SK-N-SH treated with all-trans-retinoic acid at 6 μM for 48 hours (cell line): ENCODE measurements around the gene SMCHD1.

ENCODE experiments used
- ARNTL ChIP-seq: fragments of 450-650 bp; formaldehyde crosslinking; IDR thresholded peaks from 2 replicates; pipeline ENCODE4 v1.5.0; 2020; ENCODE audit warnings: low read depth, mild to moderate bottlenecking, moderate library complexity, borderline replicate concordance
- BACH2 ChIP-seq: fragments of 250-450 bp; sonication (Bioruptor Pico); IDR thresholded peaks from 2 replicates; pipeline ENCODE4 v1.9.0; 2021; ENCODE audit warnings: mild to moderate bottlenecking, borderline replicate concordance
- CSRNP3 ChIP-seq: fragments of 250-450 bp; sonication (Bioruptor Pico); IDR thresholded peaks from 2 replicates; pipeline ENCODE4 v1.5.1; 2021; ENCODE audit warnings: mild to moderate bottlenecking, moderate library complexity
- ISL1 ChIP-seq: fragments of 250-450 bp; sonication (Bioruptor Pico); IDR thresholded peaks from 2 replicates; pipeline ENCODE4 v2.1.2; 2022; ENCODE audit warnings: mild to moderate bottlenecking, moderate library complexity
- PPARA ChIP-seq: fragments of 250-450 bp; sonication (Bioruptor Pico); IDR thresholded peaks from 2 replicates; pipeline ENCODE4 v1.5.0; 2020; ENCODE audit warnings: mild to moderate bottlenecking, borderline replicate concordance
- RARB ChIP-seq: fragments of 250-450 bp; sonication (Bioruptor Pico); IDR thresholded peaks from 2 replicates; pipeline ENCODE4 v1.8.0; 2021; ENCODE audit warnings: mild to moderate bottlenecking, moderate library complexity
- SNAI2 ChIP-seq: fragments of 250-450 bp; sonication (Bioruptor Pico); IDR thresholded peaks from 2 replicates; pipeline ENCODE4 v1.5.0; 2020; ENCODE audit warnings: mild to moderate bottlenecking, moderate library complexity
- TCF4 ChIP-seq: fragments of 250-450 bp; sonication (Bioruptor Pico); IDR thresholded peaks from 2 replicates; pipeline ENCODE4 v1.8.0; 2021; ENCODE audit warnings: mild to moderate bottlenecking, moderate library complexity, borderline replicate concordance
- TOX ChIP-seq: fragments of 250-450 bp; sonication (Bioruptor Pico); IDR thresholded peaks from 2 replicates; pipeline ENCODE4 v1.8.0; 2021; ENCODE audit warnings: mild to moderate bottlenecking, moderate library complexity, borderline replicate concordance
- ZC3H10 ChIP-seq: fragments of 250-450 bp; sonication (Bioruptor Pico); IDR thresholded peaks from 2 replicates; pipeline ENCODE4 v1.5.1; 2021; ENCODE audit warnings: mild to moderate bottlenecking, moderate library complexity
- ZFP3 ChIP-seq: fragments of 250-450 bp; sonication (Bioruptor Pico); IDR thresholded peaks from 2 replicates; pipeline ENCODE4 v1.5.0; 2020; ENCODE audit warnings: mild to moderate bottlenecking, moderate library complexity
- ZNF70 ChIP-seq: fragments of 450-650 bp; formaldehyde crosslinking; IDR thresholded peaks from 2 replicates; pipeline ENCODE4 v1.5.0; 2020; ENCODE audit warnings: mild to moderate bottlenecking, moderate library complexity
- ZNF8 ChIP-seq: fragments of 450-650 bp; formaldehyde crosslinking; IDR thresholded peaks from 2 replicates; pipeline ENCODE4 v1.5.0; 2020; ENCODE audit warnings: mild to moderate bottlenecking, moderate library complexity

DNA sequence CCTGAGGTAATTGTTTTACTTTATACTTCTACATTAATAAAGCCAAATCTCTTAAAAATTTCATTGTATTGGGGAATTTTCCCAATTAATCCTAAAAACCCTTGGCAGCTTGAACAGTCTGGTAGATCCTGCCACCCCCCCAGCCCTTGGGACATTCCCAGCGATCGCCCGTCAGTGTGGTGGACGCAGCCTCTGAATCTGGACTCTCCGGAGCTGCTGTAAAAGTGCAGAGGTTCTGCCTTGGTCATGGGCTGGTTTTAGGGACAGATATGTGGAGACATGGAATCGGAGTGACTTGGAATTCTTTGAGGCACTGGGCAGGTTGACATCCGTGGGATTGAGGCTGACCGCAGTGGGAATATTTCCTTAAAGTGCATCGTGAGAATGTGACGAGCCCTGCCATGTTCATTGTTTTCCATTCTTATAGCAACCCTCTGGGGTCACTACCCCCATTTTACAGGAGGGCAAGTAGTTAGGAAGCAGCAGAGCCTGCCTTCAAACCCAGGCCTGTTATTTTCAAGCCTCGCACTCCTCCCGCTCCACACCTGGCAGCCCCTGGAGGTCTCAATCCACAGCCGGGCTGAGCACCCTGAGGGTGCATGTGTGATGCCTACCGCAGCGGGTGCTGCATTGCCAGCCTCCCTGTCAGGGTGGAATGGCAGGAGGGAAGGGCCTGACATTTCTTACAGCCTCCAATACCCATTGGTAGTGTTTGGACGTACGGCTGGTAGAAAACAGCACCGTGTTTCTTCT is 197.8 kb downstream of the SMCHD1 start:
- TF ChIP-seq SNAI2 (no peak), RARB (no peak), TCF4 (CRISPR knock-in tag) (no peak), ZC3H10 (CRISPR knock-in tag) (no peak), ZNF70 (CRISPR knock-in tag) (no peak), TOX (CRISPR knock-in tag) (no peak), ISL1 (CRISPR knock-in tag) (no peak), ZFP3 (CRISPR knock-in tag) (no peak), BACH2 (CRISPR knock-in tag) (no peak), ZNF8 (no peak), PPARA (no peak), CSRNP3 (CRISPR knock-in tag) (no peak), ARNTL (no peak)
